Retina (tissue), 1 donor: ENCODE results near the gene CDC7.
"Not testable (repeated sequence)": the region's sequence is repeated elsewhere in the genome, so short reads cannot be mapped to it uniquely, and the experiment has no call there.

Source experiments
- DNase-seq: peaks from one replicate; pipeline ENCODE4 v3.0.0-alpha.2; 2016

The CDC7 gene

GRCh38 chr1:91513160-91513559 is 12.5 kb downstream of the CDC7 start:
- no peak for DNase-seq

GRCh38 chr1:91513706-91514105 is 13.1 kb downstream of the CDC7 start:
- DNase-seq, result no peak

GRCh38 chr1:91515994-91516393 is 15.3 kb downstream of the CDC7 start:
- no peak for DNase-seq

GRCh38 chr1:91516605-91517004 is 16.0 kb downstream of the CDC7 start:
- not testable (repeated sequence) for DNase-seq

- DNase-seq, result not testable (repeated sequence)
Measured at GRCh38 chr1:91519167-91519566, 18.5 kb downstream of the CDC7 start.

- no peak for DNase-seq
Measured at GRCh38 chr1:91520942-91521507, 20.4 kb downstream of the CDC7 start.

GRCh38 chr1:91523482-91523881 is 22.8 kb downstream of the CDC7 start:
- no peak for DNase-seq

- no peak for DNase-seq
Measured at GRCh38 chr1:91526496-91526895, 25.8 kb downstream of the CDC7 start.

- DNase-seq, result no peak
Measured at GRCh38 chr1:91527266-91527765, 26.7 kb downstream of the CDC7 start.

- no peak for DNase-seq
Measured at GRCh38 chr1:91527781-91528180, 27.1 kb downstream of the CDC7 start.

- DNase-seq, result no peak
Measured at GRCh38 chr1:91529856-91530255, 29.2 kb downstream of the CDC7 start.

- no peak for DNase-seq
Measured at GRCh38 chr1:91533361-91534024, 32.8 kb downstream of the CDC7 start.

- no peak for DNase-seq
Measured at GRCh38 chr1:91535441-91535840, 34.8 kb downstream of the CDC7 start.

GRCh38 chr1:91537281-91537986 is 36.8 kb downstream of the CDC7 start:
- no peak for DNase-seq

GRCh38 chr1:91537987-91538304 is 37.3 kb downstream of the CDC7 start:
- no peak for DNase-seq

GRCh38 chr1:91540910-91541309 is 40.3 kb downstream of the CDC7 start:
- DNase-seq, result no peak

GRCh38 chr1:91541918-91542533 is 41.4 kb downstream of the CDC7 start:
- DNase-seq, result no peak

- no peak for DNase-seq
Measured at GRCh38 chr1:91545506-91546300, 45.1 kb downstream of the CDC7 start.

GRCh38 chr1:91546301-91546581 is 45.6 kb downstream of the CDC7 start:
- no peak for DNase-seq

- no peak for DNase-seq
Measured at GRCh38 chr1:91546876-91547275, 46.2 kb downstream of the CDC7 start.

- DNase-seq, result no peak
Measured at GRCh38 chr1:91548376-91549040, 47.9 kb downstream of the CDC7 start.

GRCh38 chr1:91549041-91549735 is 48.5 kb downstream of the CDC7 start:
- DNase-seq, result no peak
